Kidney epithelial cell (primary cell): ENCODE results near the gene ALPG. TPM values are rescaled to one million over a fixed set of nuclear protein-coding genes. Genes with fewer than 3 reads are reported as not detected.
"Not testable (repeated sequence)": the region's sequence is repeated elsewhere in the genome, so short reads cannot be mapped to it uniquely, and the experiment has no call there.

Experiments
- DNase-seq: peaks from one replicate; pipeline ENCODE4 v3.0.0-alpha.2; 2010; ENCODE audit warnings: low read depth
- H3K27me3 ChIP-seq: 2 replicates; pipeline ENCODE4 v1.6.0; 2011; ENCODE audit warnings: low read length; ENCODE audit not compliant: control insufficient read depth, insufficient read depth
- H3K36me3 ChIP-seq: 2 replicates; pipeline ENCODE4 v1.5.1; 2011; ENCODE audit warnings: low read length; ENCODE audit not compliant: control insufficient read depth, insufficient read depth
- H3K4me3 ChIP-seq: 2 replicates; pipeline ENCODE4 v1.5.1; 2011; ENCODE audit warnings: low read depth, mild to moderate bottlenecking, control low read depth, low read length
- CTCF ChIP-seq: IDR thresholded peaks from 2 replicates; pipeline ENCODE4 v1.5.1; 2011; ENCODE audit warnings: mild to moderate bottlenecking, moderate library complexity, low read length, control low read depth, inconsistent platforms; ENCODE audit not compliant: insufficient read depth, poor library complexity, severe bottlenecking
- total RNA-seq: library from RNA; depleted of rRNA; stranded (reverse); fragments of >200 nt; gene quantifications from 2 replicates; pipeline ENCODE4 v1.2.3, GENCODE V29; 2015

Gene ALPG
- total RNA-seq, 1 donor from 2014 or later: not detected

DNA sequence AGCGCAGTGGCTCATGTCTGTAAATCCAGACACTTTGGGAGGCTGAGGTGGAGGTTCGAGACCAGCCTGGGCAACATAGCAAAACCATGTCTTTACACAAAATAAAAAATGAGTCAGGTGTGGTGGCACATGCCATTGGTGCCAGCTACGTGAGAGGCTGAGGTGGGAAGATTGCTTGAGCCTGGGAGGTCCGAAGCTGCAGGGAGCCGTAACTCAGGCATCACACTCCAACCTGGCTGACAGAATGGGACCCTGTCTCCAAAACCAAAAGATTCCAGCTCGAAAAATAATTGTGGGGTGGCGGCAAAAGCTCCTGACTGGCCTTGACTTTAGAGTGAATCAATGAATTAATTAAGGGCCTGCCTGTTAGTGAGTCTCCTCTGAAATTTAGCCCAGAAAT is 29.3 kb upstream of the ALPG start:
- no peak for DNase-seq
- H3K4me3 ChIP-seq: no peak overlapping the region
- no peak for TF ChIP-seq CTCF
- H3K27me3 ChIP-seq: peaks cover 20% of the 10 kb centered on the region
- H3K36me3 ChIP-seq: no peaks in the 10 kb centered on the region

GRCh38 chr2:232377841-232378734 is 28.6 kb upstream of the ALPG start:
- no peak for TF ChIP-seq CTCF
- H3K27me3 ChIP-seq: peaks cover 27% of the 10 kb centered on the region
- H3K4me3 ChIP-seq: no peak overlapping the region
- H3K36me3 ChIP-seq: no peaks in the 10 kb centered on the region
- DNase-seq: no peak

GRCh38 chr2:232378735-232379151 is 27.9 kb upstream of the ALPG start, which contains the start of gene ALPP:
ALPP (plus strand) TSS chr2:232378751; CDS start chr2:232378803, 52 bp downstream.
- not testable (repeated sequence) for DNase-seq, H3K36me3 ChIP-seq, H3K4me3 ChIP-seq
- H3K27me3 ChIP-seq: peaks cover 31% of the 10 kb centered on the region

DNA sequence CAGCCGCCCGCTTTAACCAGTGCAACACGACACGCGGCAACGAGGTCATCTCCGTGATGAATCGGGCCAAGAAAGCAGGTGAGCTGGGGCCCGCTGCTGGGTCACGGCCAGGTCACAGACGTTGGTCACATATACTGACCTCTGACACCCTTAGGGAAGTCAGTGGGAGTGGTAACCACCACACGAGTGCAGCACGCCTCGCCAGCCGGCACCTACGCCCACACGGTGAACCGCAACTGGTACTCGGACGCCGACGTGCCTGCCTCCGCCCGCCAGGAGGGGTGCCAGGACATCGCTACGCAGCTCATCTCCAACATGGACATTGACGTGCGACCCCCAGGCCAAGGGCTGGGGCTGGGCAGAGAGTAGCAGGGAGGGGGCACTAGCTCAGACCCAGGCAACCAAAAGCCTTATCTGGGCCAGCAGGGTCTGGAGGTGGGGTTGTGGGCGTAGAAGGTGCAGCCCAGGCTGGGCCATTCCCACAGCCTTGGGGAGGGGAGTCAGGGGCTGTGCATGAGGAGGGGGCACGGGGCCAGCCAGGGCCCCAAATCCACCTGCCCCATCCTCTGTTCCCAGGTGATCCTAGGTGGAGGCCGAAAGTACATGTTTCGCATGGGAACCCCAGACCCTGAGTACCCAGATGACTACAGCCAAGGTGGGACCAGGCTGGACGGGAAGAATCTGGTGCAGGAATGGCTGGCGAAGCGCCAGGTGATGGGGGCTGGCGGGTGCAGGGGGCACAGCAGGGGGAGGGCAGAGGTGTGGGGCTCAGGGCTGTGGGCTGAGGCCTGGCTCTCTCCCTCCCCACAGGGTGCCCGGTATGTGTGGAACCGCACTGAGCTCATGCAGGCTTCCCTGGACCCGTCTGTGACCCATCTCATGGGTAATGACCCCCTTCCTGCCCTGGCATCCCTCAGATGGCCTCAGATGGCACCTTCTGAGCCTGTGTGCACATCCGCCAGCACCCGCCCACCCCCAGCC is 26.7 kb upstream of the ALPG start:
- peaks cover 36% of the 10 kb centered on the region for H3K27me3 ChIP-seq
- H3K4me3 ChIP-seq, H3K36me3 ChIP-seq, DNase-seq: not testable (repeated sequence)

- not testable (repeated sequence) for DNase-seq
These were observed 25.2 kb upstream of the ALPG start for GRCh38 chr2:232381204-232382031.

GRCh38 chr2:232382331-232383225 is 24.1 kb upstream of the ALPG start:
- no peak for DNase-seq
- Histone ChIP-seq H3K36me3 (no peaks in the 10 kb centered on the region), H3K4me3 (no peak overlapping the region), H3K27me3 (peaks cover 59% of the 10 kb centered on the region)
- TF ChIP-seq CTCF: no peak

More at GRCh38 chr2:232381204-232382031, 25.2 kb upstream of the ALPG start:
- H3K4me3 ChIP-seq, H3K36me3 ChIP-seq: not testable (repeated sequence)
- peaks cover 48% of the 10 kb centered on the region for H3K27me3 ChIP-seq
